EL (cell line): ENCODE results near the gene DPP6.

ENCODE experiments used
- DNase-seq: peaks from one replicate; pipeline ENCODE4 v3.0.0-alpha.2; 2016

Gene DPP6

DNA sequence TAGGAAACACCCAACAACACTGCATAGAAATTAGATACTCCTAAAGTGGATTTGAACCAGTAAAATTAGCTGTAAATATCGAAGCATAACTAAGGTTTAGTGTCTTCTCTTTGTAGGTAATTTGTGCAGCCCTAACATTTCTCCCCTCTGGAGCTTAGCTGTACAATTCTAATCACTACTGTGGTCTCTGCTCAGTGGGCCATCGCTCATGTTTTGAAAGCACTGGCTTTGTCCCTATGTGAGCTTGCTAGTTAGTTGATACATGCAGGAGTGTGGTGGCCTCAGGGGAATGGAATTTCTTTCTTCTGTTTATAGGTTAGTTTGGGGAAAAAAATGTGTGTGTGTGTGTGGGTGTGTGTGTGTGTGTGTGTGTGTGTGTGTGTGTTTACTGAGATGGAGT lies 373.1 kb downstream of the DPP6 start:
- no peak for DNase-seq

DNA sequence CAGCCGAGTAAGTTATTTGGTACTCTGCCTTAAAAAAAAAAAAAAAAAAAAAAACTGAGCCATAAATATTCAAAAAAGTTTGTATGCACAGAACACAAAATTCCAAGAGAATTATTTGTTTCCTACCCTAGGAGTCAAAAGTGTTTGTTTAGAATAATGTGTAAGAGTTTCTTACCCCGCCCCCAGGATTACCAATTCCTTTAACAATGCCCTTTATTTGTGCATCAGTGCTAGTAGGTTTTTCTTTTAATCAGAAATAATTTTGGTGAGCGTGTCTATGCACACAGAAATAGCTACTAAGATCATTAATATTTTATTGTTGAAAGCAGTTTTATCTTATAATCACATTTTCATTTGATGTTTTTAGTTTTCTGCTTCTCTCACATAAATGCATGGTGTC lies 374.6 kb downstream of the DPP6 start:
- DNase-seq, result no peak

DNA sequence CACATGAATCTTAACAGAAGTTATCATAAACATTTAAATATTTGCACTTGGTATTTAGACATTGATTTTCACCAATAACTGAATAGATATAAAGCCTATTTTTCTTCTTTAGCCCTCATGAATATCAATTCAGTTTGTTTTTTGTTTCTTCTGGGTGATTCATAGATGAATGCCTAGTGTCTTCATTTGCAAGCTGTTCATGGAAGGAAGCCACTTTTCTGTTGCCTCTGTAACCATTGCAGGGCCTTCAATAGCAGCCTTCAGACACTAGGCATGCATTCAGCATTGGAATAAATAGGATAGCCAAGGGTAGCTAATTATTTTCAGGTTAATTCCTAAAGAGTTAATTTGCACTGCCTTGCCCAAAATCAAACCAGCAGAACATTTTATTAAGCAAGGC lies 375.3 kb downstream of the DPP6 start:
- no peak for DNase-seq

DNA sequence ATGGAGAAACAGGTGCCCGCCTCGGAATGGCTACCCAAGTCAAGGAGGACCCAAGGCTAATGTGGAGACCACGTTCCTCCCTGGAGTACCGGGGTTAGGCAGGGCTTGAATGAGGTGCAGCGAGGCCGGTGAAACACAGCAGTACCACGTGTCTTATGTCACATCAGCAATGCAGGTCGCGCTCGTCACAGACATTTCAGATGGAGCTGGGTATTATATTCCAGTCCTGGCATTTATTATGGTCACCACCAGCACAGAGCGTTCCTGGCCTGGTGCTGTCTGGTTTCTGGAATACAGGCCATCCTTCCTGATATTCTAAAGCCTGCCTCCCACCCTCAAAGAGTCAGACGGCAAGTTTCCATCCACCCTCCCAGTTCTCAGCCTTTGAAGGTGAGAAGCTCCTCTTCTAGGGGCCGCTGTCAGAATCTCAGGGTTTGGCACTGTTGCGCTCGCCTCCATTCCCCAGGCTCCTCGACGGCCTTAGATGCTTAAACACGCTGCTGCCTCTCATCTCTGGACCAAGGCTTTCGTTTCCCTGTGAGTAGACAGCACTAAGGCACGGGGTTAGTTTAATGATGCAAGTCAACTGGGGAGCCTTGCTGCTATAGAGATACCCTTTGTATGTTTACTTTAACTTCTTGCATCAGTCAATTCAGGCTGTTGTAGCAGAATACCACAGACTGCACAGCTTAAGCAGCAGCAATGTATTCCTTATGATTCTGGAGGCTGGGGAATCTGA lies 377.6 kb downstream of the DPP6 start:
- DNase-seq, result no peak

DNA sequence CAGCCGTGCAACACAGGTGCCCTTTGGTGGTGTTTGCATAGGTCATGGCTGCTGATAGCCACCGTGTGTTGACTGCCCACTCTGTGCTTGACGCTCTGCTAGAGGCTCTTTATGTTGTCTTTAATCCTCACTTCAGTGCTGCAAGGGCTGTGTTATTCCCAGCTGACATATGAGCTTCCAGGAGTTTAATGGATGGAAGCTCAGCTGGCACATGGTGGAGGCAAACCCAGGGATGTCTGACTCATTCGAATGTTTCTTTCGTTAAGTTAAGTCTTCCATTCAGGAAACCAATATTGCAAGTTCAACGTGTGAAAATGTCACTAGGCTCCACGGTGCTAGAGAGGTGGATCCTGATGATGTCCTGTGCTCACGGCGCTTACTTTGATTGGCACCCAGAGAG lies 378.4 kb downstream of the DPP6 start:
- no peak for DNase-seq

DNA sequence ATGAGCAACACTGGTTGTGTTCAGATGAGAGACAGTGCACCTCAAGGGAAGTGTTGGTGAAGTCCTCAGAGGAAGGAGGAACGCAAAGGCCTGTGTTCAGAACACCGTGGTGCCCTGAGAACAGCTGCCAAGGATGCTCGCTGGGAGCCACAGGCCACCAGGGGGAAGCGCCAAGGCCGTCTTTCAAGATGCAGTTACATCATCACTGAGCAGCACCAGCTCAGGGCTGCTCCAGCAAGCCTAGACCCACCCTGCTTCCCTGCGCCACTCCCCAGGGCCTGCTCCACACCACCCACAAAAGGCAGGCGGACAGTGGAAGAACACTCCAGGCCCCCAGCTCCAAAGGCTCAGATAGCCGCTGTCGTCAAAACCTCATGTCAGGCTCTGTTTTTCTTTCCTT lies 378.8 kb downstream of the DPP6 start:
- DNase-seq, result no peak

DNA sequence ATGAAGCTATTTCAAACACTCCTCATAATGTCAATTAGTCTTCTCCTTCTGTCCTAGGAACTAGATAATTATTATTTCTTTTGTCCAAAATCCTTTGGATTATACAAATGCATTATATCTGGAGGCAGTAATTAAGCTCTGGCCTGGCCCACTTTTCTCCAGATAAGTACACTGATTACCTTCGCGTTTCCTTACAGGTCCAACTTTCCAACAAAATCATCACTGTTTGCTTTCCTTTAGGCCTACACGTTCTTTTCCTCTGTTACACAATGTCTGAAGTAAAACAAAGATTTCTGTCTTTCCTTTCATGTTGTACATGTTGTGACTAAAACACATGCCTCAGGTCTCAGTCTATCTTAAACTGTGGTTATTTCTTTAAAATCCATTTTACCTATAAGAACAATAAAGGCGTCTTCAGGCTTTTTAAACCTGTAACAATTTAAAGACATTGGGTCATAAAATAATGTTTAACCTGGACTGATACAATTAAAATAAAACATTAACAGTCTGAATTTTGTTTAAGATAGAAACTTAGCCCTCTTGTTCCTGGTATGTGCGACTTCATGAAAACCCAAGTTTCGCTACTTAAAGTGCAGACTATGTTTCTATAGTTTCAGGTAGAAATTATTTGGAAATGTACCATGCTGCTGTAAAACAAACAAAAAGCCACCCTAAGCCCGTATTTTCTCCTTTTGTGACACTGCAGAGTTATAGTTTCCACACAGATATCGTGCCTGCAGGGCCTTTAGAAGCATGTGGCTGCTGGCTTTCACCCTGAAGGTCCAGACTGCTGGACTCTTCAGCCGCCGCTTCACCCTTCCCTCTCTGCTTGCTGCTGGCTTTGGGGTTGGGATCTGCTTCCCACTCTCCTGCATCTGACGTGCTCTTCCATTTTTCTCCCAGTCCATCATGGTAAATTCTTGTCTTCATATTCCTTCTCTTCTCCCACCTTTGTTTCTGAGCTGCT lies 381.7 kb downstream of the DPP6 start:
- DNase-seq, result no peak

DNA sequence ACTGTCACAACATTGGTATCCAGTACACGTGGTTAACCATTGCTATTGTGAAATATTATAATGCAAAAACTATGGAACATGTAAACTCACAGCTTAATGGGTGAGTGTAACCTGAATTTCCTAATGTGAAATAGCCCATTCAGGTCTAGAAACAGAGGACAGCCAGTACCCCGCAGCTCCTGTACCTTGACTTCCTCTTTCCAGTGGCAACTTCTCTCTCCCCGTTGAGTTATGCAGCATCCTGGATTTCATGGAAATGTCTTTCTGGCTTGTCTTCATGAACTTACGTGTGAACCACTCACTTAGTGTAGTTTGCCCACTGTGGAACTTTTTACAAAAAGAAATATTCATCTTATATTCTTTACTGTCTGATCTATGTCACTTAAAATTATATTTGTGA lies 384.4 kb downstream of the DPP6 start:
- no peak for DNase-seq

DNA sequence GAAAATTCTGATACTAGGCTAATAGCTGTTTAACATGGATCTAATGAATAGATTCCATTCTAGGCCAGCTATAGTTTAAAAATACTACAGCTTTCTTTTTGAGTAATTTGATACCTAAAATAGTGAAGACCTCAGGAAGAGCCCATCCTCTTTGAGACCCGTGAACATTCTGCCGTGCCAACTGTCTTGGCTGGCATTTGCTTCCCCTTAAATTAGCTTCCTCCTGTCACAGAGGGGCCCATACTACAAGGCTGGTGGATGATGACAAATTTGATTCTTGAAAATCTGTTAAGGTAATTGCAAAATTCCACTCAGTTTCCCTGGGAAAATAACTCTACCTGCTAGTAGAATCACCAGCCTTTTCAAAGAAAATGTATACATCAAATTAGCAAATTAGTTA lies 385.0 kb downstream of the DPP6 start:
- DNase-seq, result no peak

DNA sequence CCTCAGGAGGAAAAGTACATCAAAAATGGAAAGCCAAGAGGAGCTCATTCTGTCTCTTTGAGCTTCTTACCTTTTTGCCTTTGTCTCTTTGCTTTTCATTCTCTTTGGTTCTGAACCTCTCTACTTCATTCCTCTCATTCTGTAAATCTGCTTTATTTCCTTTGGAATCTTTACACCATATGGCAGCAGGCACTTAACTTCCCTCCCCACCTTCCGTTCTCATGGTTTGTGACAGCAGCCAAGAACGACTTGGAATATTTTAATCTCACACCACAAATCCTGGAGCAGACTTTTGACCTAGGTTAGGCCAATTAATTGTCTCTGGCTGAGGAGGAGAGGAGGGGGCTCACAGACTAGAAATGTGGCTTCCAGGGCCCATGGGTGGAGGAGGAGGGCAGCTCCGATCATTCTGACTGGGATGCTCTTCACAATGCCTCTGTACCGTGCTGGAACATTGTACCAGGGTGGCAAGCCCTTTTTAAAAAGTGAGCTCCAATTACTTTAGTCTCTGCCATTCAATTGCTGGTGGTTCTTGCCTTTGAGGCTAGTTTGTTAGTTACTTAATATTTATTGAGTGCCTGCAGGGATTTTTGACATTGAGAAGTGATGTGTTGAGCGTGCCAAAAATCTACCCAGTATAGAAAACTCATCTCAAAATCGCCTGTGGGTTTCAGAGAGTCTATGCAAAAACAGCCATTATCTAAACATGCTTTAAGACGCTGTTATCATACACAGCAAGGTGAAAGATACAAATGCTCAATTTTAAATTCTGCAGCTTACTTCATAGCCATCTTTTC lies 386.6 kb downstream of the DPP6 start:
- no peak for DNase-seq

DNA sequence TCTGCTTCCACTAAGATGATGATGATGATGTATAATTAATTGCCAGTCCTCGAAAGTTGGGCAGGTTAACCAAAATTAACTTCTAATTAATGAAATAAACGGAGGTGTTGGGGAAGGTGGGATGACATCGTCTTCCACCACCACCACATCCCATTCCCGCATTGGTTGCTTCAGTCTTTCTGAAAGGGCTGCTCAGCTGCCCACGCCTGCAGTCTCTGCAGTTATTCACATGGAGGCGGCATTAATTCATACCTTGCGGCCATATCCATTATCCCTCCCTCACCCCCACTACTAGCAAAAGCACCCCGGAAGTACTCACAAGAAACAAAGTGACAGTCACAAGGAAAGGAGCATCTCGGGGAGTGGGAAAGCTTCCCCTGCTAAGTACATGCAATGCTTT lies 387.9 kb downstream of the DPP6 start:
- DNase-seq, result no peak

DNA sequence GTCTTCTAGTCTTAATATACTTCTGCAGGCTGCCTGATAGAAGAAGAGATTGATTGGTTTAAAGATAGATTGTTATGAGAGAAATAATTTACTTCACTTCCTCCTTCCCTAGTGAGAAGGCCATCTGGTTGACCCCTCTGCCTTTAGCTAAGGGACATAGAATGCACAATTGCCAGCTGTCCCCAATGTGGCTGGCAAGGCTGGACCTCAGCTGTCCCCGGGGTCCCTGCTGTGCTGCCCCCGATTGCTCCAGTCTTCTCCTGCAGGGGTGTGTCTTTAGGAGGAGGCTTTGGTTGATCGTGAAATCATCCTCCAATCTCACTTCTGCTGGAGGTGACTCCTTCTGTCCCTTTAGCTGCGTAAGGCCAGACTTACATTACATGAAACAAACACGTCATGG lies 388.5 kb downstream of the DPP6 start:
- DNase-seq, result no peak

DNA sequence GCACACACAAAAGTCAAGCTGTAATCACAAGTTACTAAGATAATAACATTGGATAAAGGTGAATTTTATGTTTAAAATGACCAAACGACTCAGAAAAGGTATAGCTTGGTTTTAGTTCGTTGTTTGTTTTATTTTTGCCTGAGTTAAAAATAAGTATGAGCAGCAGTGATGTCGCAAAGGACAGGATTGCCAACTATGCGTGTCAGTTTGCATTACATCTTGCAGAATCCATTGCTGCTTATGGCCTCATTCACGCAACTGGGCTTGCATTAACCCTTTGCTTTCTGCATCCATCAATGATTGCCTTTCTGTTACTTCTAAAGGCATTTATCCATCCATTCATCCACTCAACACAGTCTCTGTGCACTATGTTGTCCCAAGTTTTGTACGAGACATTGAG lies 389.6 kb downstream of the DPP6 start:
- DNase-seq, result no peak

DNA sequence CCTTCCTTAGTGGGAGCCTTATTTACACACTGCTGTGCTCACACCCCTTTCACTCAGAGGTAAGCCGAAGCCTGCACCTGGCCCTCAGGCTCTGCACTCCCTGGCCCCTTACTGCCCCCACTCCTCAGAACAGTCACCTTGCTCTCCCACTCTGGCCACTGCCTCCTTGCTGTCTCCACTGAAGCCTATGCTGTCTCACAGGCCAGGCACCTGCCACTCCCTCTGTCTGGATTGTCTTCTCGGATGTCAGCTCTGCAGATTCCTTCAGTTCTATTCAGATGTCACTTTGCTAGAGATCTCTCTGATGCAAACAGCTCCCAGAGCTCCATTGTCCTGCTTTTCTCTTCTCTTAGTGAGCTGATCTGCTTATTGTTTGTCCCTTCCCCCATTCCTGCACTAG lies 390.7 kb downstream of the DPP6 start:
- no peak for DNase-seq

DNA sequence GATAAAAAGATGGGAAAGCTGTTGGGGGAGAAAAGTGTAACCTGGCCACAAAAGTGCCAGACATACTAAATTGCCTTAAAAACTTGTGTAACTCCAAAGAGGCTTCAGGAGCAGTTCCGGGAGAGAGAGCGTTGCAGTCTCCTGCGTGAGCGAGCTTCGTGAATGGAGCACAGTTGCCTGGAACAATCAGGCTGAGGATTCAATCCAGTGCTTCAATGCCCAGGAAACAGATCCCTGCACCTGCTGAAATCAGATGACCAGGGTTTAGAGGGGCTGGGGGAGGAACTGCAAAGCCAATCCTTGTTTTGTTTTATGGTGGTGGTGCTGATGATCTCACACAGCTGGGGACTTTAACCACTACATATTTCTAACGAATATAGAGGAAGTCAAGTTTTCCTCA lies 398.3 kb downstream of the DPP6 start:
- DNase-seq, result no peak

DNA sequence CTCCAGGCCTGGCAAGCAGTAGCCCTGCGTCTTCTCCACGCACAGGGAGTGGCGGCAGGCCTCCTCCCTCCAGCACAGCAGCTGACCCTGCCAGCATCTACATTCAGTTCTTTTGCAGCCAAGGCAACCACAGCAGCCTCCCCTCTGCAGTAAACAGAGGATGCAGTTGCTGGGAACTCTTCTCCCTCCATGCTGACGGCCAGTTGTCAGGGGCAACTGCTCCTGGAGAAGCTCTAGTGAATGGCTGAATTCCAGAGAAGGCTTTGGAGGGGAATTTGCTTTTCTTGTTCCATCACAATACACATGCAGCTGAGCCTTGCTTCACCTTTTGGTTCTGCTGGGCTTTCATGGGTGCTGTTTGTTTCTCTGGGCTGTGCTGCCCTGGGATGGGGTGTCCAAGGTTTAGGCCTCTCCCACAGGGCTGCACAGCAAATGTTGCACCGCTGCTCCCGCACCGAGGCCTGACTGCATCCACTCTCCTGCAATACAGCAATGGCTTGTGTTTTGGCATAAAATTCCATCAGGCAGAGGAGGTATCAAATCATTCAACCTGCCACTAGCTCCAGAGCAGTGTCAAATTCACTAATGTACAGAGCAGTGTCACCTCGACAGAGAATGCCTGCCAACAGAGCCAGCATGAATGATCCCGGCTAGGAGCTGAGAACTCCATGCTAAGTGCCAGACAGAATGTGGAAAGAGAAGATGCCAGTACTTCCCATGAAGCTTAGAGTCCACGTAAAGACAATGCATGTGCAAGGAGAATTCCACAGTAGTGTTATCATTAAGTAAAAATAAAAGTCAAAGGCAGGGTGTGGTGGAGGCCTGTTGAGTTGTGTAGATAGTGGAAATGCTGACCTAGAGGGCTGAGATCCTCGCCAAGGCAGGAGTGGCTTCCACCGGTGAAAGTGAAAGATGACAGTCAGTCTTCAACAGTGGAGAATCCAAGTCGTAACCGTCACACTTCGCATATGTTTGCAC lies 399.6 kb downstream of the DPP6 start:
- no peak for DNase-seq

DNA sequence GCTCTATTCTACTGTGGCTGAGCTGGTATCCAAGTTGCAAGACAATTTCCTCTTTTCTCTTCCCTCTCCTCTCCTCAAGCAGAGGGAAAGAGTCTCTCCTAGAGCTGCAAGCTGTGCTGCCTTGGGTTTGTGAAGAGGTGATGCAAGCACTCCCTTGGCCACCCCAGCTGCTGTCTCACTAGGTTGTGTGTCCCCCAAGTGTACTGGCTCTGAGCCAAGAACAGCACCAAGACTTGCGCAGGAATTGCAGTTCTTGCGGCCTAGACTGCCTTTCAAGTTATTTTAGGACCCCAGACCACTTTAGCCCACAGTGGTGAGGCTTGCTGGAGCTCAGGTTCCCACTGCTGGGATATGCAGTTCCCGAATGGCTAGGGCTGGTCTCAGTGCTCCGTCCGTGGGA lies 411.6 kb downstream of the DPP6 start:
- DNase-seq, result no peak

DNA sequence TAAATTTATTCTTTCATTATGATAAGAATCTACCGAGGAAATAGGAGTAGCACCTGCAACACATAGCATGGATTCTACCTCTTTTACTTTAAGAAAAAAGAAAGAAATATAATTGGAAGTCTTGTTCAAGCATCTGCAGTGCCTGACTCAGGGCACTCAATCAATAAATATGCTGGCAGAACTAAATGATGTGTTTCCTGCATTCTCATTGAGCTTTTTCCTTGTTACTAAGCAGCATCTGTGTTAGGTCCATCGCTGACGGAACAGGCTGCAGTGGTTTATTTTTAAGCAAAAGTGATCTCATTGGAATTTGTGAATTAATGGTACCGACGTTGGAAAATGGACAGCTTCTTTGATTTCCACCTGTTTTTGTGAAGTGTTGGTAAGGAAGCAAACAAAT lies 417.5 kb downstream of the DPP6 start:
- no peak for DNase-seq

DNA sequence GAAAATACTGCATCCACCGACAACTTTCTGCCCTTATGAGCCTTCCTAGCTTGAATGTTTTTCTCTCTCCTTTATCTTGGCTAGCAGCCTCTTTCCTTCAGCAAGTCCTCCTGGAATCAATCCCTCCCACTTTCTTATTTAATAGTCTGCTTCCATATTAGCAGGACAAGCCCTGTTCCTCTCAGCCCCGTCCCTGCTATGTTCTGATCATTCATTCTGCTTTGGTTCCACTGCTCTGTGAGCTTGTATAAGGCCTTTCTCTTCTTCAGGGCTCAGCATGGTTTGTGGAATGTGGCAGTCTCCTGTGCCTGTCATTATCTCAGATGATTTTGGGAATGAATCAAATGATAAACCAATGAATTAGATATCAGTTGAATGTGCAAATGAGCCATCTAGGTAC lies 420.1 kb downstream of the DPP6 start:
- no peak for DNase-seq

DNA sequence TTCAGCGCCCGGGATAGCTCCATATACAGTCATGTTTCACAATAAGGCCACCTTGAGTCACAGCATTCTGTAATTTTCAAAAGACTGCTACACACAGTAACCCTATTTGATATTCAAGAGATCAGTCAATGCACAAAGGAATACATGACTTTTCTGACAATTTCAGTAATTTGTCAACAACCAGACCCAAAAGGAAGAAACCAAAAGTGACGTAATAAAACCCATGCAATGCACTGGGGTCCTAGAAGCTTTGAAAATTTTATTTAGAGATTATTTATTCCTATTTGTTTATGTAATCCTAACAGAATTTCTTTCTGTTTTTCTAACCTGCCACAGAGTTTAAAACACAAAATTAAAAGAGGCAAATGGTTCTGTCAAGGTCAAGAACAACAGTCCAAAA lies 421.2 kb downstream of the DPP6 start:
- no peak for DNase-seq

DNA sequence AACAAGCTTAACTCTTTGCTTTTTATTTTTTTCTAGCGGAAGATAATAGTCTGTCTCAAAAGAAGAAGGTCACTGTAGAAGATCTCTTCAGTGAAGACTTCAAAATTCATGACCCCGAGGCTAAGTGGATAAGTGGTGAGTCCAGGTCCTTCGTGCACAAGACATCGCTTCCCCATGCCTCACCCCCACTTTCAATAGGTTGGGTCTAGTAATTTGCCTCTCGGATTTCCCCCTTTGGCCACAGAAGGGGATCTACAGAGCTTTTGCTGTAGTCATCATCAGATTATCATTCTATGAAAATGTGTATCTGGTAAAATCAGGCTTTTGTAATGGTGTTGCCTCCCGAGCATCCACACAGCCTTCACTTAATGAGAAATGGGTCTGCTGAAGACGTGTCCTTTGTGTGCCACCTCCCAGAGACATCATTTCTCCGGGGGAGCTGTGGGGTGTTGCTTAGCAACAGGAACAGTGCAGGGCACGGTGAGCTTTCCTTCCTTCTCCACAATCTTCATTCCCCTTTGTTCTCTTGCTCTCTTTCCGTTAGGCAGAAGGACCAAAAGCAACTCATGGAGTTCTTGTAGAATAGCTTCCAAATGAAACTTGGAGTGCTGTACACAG lies 422.8 kb downstream of the DPP6 start:
- DNase-seq, result no peak

DNA sequence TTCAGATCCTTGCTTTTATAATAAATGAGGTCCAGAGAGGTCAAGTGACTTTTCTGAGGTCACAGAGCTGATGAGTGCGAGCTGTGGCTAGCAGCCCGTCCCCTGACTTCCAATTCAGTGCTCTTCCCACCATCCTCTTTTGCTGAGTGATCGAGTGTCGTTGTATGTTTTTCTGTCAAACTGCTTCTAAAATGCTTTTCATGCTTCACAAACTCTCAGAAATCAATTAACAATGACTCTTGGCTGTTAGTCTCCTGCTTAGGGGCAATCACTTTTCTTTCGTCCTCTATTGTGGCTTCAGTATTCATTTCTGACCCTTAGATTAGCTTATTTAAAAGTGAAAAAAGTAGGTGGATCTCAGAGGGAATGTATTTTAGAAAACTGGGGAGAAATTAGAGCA lies 423.7 kb downstream of the DPP6 start:
- DNase-seq, result no peak
